Body of pancreas (tissue), 4 donors: ENCODE data around the gene TSPAN15. TPM values are rescaled to one million over a fixed set of nuclear protein-coding genes. Genes with fewer than 3 reads are reported as not detected.

Experiments
- ATAC-seq: fragments of 150-250 bp; one replicate; pipeline ENCODE4 v1.9.1; 2016
- DNase-seq, 4 donors: peaks; one replicate each; pipeline ENCODE4 v3.0.0-alpha.2; 2019
- H3K27ac ChIP-seq, 4 donors: fragments of 200-600 bp; sonication (generic); 1 replicate in 3 of 4; 2 replicates in 1 of 4; pipeline versions ENCODE4 v1.5.1 to v1.6.1; 2016 to 2019; ENCODE audit warnings: mild to moderate bottlenecking in 1 of 4, mixed read lengths in 1 of 4, moderate library complexity in 1 of 4
- H3K27me3 ChIP-seq, 2 donors: fragments of 200-600 bp; sonication (generic); one replicate each; pipeline ENCODE4 v1.6.0; 2016; ENCODE audit warnings: mild to moderate bottlenecking in 1 of 2
- H3K36me3 ChIP-seq, 2 donors: fragments of 200-600 bp; sonication (generic); replicated peaks in 1 of 2; 2 replicates each; pipeline ENCODE4 v1.5.1; 2016; ENCODE audit warnings: low read depth in 2 of 2; ENCODE audit not compliant: insufficient read depth in 1 of 2
- H3K4me1 ChIP-seq: fragments of 200-600 bp; sonication (generic); one replicate; pipeline ENCODE4 v1.6.0; 2016
- H3K4me3 ChIP-seq, 2 donors: fragments of 200-600 bp; sonication (generic); 1 replicate in 1 of 2; 2 replicates in 1 of 2; pipeline ENCODE4 v1.5.1; 2016 to 2019
- H3K9me3 ChIP-seq, 3 donors: fragments of 200-600 bp; sonication (generic); 1 replicate in 2 of 3; 2 replicates in 1 of 3; pipeline ENCODE4 v1.5.1; 2016
- CTCF ChIP-seq, 7 experiments: fragments of 450-650 bp in 4 of 7; fragments of 200-600 bp in 3 of 7; sonication (generic) in 3 of 7; IDR thresholded peaks; one replicate each; pipeline ENCODE4 v1.5.1; 2016 to 2019; ENCODE audit warnings: antibody characterized with exemption in 7 of 7
- POLR2A ChIP-seq, 3 donors: fragments of 450-650 bp; IDR thresholded peaks; one replicate each; pipeline ENCODE4 v1.6.1; 2016; ENCODE audit warnings: antibody characterized with exemption in 3 of 3, mild to moderate bottlenecking in 2 of 3
- WGBS, 2 donors: methylation state at CpG; one replicate each; pipeline ENCODE4 v1.1.5; 2017; 5-methylcytosine and 5-hydroxymethylcytosine counted together
- intact Hi-C: fragments of 100-400 bp; cut with DNase I; formaldehyde crosslinking; loops from one replicate; pipeline ENCODE4 v1.15.1; 2023
- total RNA-seq, 2 donors: library from RNA; depleted of rRNA; stranded (reverse); fragments of >200 nt; gene quantifications; one replicate each; pipeline ENCODE4 v1.1.0, GENCODE V29; 2016

TSPAN15 gene
- total RNA-seq, 2 donors from 2014 or later: 20.0 to 32.0 TPM

- Histone ChIP-seq H3K27ac (no peak overlapping the region), H3K4me1 (no peaks in the 10 kb centered on the region), H3K27me3 (no peaks in the 10 kb centered on the region), H3K4me3 (no peak overlapping the region), H3K36me3 (no peaks in the 10 kb centered on the region), H3K9me3 (no peaks in the 10 kb centered on the region)
- TF ChIP-seq CTCF (IDR thresholded peaks at IDR 0.05) (no peak), POLR2A (IDR thresholded peaks at IDR 0.05) (no peak)
- intact Hi-C loops: no loop called here
- no peak for DNase-seq
- 81% methylated on average over 13 of the region's 13 CpGs for WGBS, 2 donors
- ATAC-seq: no peak
Observed at GRCh38 chr10:69415049-69415448, 36.2 kb upstream of the TSPAN15 start.

- ATAC-seq (no peak), DNase-seq (no peak)
- H3K36me3 ChIP-seq: no peaks in the 10 kb centered on the region
- TF ChIP-seq CTCF (IDR thresholded peaks at IDR 0.05): no peak
- TF ChIP-seq POLR2A (IDR thresholded peaks at IDR 0.05): no peak
- no peak overlapping the region for H3K27ac ChIP-seq
- H3K9me3 ChIP-seq: no peaks in the 10 kb centered on the region
- intact Hi-C loops: no loop called here
- 87 to 94% methylated on average over 7 to 10 of the region's 10 CpGs for WGBS, 2 donors
- no peak overlapping the region for H3K4me3 ChIP-seq
- H3K27me3 ChIP-seq: no peaks in the 10 kb centered on the region
- H3K4me1 ChIP-seq: no peaks in the 10 kb centered on the region
Observed at GRCh38 chr10:69415951-69416350, 35.3 kb upstream of the TSPAN15 start.

- TF ChIP-seq POLR2A (IDR thresholded peaks at IDR 0.05) (no peak), CTCF (IDR thresholded peaks at IDR 0.05) (no peak)
- WGBS, 2 donors: 58 to 62% methylated on average over 5 to 8 of the region's 10 CpGs
- H3K4me1 ChIP-seq: no peaks in the 10 kb centered on the region
- H3K27ac ChIP-seq: no peak within 1 kb of the TSS
- peak; percentile 27 for ATAC-seq
- no peak for DNase-seq
- no peaks in the 10 kb centered on the region for H3K27me3 ChIP-seq
- H3K4me3 ChIP-seq: no peak within 1 kb of the TSS
- intact Hi-C loops: no loop called here
- no peaks in the 10 kb centered on the region for H3K36me3 ChIP-seq
- H3K9me3 ChIP-seq: no peaks in the 10 kb centered on the region
Observed at GRCh38 chr10:69416695-69417094, 34.6 kb upstream of the TSPAN15 start, which contains the start of gene TACR2. TACR2 (minus strand) TSS chr10:69416918; CDS start chr10:69416323, 595 bp downstream.

- no peak overlapping the region for H3K27ac ChIP-seq
- intact Hi-C loops: no loop called here
- H3K27me3 ChIP-seq: no peaks in the 10 kb centered on the region
- WGBS, 2 donors: 78 to 83% methylated on average over 5 to 11 of the region's 11 CpGs
- DNase-seq (no peak), ATAC-seq (no peak)
- H3K9me3 ChIP-seq: no peaks in the 10 kb centered on the region
- H3K4me3 ChIP-seq: no peak overlapping the region
- H3K36me3 ChIP-seq: no peaks in the 10 kb centered on the region
- H3K4me1 ChIP-seq: no peaks in the 10 kb centered on the region
- no peak for TF ChIP-seq POLR2A (IDR thresholded peaks at IDR 0.05)
- TF ChIP-seq CTCF (IDR thresholded peaks at IDR 0.05): no peak
Observed at GRCh38 chr10:69417542-69417941, 33.7 kb upstream of the TSPAN15 start.

GRCh38 chr10:69418052-69418752 is 33.1 kb upstream of the TSPAN15 start:
- no peak overlapping the region for H3K27ac ChIP-seq
- H3K36me3 ChIP-seq: no peaks in the 10 kb centered on the region
- WGBS, 2 donors: 68 to 72% methylated on average over 8 of the region's 8 CpGs
- DNase-seq (no peak), ATAC-seq (no peak)
- H3K4me1 ChIP-seq: no peaks in the 10 kb centered on the region
- intact Hi-C loops: no loop called here
- no peak for TF ChIP-seq POLR2A (IDR thresholded peaks at IDR 0.05)
- no peak for TF ChIP-seq CTCF (IDR thresholded peaks at IDR 0.05)
- no peaks in the 10 kb centered on the region for H3K9me3 ChIP-seq
- no peaks in the 10 kb centered on the region for H3K27me3 ChIP-seq
- no peak overlapping the region for H3K4me3 ChIP-seq
